Iris pigment epithelial cell (primary cell): ENCODE measurements around the gene DGKB.
"Not testable (repeated sequence)": the region's sequence is repeated elsewhere in the genome, so short reads cannot be mapped to it uniquely, and the experiment has no call there.

Source experiments
- DNase-seq: peaks from one replicate; pipeline ENCODE4 v3.0.0-alpha.2; 2011; ENCODE audit warnings: low read depth

Gene DGKB

DNA sequence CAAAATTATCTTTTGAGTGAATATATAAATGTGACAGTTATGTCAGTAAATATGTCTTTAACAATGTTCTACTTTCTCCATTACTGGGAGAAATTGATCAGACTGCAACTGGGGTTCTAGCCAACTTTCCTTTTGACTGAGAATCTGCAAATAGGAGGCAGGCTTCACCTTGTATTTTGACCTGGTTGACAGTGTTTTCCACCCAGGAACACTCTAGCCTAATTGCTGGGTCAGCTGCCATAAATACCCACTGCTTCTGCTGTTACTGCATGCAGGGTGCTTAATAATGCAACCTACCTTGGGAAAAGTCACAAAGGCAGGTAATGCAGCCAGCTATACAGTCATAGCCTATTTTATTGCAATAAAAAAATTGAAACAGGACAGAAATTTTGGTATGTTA lies 319.0 kb downstream of the DGKB start:
- DNase-seq: no peak

DNA sequence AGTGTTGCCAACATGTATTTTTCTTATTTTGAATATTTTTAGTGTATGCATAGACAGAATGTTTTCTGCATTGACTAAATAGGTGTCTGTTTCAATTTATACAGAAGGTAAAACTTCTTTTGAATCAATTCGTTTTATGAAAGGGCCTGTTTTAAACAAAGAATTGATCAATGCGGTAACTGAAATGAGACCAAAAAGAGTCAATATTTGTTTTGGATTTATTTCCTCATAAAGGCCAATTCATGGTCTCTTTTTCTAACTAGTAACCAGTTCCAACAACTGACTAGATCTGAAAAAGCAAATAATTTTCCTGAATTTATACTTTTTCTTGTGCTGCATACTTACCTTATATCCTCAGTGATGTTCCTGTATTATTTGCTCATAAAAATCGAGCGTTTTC lies 320.5 kb downstream of the DGKB start:
- no peak for DNase-seq

DNA sequence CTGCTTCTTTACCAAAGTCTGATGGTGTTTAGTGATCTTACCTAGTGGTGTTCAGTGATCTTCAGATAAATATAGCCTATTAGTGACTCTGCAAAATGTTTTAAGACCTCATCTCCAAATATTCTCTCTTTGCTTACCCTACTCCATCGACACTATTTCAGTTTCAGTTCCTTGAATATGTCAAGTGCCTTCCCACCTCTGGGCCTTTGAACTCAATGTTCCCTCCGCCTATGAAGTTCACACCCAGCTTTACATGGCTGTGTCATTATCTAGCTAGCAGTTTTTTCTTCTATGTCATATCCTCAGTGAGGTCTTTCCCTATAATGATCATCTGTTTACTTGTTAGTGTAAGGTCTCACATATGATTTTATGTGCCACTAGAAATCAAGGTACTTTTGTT lies 322.6 kb downstream of the DGKB start:
- no peak for DNase-seq

DNA sequence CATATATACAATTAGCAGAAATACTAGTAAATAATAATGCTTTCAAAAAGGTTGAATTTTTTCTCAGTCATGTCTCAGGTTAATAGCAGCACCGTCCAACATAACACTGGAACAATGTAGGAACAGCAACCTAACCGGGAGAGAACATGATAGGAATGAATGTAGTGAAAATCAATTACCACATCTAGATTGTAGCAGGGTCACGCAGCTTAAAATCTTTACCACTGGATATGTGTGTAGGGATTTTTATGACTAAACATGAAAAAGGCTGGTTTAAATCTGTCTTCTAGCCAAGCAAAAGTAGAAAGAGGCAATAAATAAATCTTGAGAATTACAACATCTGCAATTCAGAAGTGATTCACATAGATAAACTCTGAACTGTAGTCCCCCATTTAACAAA lies 326.0 kb downstream of the DGKB start:
- DNase-seq: no peak

DNA sequence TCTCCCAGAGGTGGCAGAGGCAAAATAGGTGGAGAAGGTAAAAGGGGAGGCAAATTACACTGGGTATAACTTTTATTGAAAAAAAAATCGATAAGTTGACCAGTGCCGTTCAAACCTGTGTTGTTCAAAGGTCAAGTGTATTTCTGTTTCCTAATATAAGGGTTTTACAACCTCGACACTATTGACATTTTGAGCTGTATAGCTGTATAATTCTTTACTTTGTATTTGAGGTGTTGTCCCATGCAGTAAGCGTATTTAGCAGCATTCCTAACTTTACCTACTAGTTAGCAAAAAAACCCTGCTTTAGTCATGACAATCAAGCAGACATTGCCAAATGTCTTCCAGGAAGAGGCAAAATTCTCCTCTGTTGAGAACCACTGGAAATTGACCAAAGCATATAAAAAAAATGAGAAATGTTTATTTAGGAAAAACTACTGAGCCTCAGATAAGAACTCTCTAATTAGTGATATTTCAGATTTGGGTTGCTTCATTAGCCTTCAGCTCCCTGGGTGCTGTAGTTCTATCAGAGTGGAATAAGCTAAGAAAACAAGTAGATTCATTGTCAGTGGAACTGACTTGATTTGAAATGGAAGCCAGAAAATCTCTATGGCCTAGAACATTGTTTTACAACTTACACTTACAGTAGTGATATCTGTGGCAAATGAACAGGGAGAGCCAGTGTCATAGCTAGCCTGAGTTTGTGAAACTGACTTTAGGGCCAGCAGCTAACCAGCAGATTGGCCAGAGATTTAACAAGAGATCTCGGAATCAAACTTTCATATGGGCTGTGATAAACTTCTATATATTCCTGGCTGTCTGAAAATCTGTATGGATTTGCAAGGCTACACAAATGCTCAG lies 331.6 kb downstream of the DGKB start:
- no peak for DNase-seq

DNA sequence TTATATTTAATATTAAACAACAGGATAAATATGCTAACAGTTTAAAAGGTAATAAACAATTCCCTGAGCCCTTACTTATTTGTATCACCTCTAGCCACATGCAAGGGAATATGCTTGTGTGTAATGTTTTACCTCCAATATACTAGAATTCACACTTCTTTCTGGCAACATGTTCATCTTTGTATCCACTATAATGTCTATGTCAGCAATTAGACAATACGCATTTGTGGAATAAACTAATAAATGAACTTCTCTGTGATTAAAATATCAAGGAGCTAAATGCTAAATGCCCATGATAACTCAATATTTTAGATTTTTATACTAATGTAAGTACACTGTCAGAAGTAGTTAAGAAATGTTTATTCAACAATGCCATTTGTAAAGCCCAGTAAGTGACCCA lies 350.5 kb downstream of the DGKB start:
- DNase-seq: no peak

DNA sequence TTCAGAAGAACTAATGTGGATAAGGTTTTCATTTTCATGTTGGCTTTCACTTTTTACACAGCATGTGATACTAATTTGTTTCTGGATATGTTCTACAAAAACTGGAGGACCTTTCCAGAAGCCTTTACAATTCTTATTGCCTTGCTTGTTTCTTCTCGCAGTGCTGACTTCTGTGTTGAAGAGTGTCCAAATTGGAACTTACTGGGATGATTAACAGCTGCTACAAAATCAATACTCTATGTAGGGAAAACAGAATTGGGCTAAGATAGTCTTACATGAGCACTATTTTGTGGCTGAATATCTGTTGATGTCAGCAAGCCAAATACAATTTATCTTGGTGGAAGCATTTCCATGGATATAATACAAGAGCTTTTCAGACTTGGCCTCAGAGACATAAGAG lies 351.2 kb downstream of the DGKB start:
- DNase-seq: no peak

DNA sequence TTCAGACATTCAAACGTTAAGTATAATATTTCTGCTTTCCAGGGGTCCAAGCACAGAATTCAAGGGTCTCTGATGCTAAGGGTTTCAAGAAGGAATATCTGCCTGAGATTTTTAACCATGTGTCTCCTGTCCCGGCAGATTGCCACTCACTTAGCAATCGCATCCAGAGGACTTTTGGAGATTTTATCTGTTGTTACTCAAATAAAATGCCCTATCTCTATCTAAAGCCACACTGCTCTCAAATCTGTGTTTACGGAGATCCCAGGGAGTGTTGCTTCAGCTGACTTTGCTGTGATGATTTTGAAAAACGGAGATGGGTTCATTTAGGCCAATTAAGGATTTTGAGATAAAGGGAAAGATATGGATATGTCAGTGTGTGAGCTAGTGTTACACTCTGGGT lies 359.9 kb downstream of the DGKB start:
- no peak for DNase-seq

DNA sequence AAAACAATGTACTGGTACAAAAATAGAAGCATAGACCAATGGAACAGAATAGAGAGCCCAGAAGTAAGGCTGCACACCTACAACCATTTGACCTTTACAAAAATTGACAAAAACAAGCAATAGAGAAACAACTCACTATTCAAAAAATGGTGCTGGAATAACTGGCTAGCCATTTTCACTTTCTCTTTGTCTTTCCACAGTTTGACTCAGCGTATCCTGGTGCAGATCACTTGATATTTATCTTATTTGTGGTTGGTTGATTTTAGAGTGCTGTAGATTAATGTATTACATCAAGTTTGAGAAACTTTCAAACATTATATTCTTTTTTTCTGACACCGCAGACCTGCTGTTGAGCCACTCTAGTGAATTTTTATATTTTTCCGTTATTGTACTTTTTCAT lies 381.4 kb downstream of the DGKB start:
- DNase-seq: no peak

DNA sequence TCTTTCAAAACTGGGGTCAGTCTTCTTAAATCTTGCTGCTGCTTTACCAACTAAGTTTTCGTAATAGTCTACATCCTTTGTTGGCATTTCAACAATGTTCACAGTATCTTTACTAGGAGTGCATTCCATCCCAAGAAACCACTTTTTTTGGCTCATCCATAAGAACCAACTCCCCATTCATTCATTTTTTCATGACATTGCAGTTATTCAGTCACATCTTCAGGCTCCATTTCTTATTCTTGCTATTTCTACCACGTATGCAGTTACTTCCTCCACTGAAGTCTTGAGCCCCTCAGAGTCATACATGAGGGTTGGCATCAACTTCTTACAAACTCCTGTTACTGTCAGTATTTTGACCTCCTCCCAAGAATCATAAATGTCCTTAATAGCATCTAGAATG lies 392.3 kb downstream of the DGKB start:
- DNase-seq: no peak

DNA sequence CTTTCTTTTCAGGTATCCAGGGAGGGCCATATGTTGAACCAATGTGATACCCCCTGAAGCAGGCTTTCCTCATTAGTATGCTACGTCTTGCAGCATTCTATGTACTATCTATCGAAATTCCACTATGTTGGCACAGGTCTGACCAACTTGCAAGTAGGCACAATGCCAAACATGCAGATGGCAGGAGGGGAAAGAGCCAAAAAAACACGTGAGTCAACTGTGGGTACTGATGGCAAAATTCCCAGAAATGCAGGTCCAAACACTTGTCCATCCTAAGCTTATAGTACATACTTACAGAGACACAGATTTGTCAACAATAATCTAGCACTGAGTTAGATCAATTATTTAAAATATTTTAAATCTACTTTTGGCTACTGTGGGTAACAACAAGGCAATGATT lies 394.9 kb downstream of the DGKB start:
- DNase-seq: peak; percentile 0

DNA sequence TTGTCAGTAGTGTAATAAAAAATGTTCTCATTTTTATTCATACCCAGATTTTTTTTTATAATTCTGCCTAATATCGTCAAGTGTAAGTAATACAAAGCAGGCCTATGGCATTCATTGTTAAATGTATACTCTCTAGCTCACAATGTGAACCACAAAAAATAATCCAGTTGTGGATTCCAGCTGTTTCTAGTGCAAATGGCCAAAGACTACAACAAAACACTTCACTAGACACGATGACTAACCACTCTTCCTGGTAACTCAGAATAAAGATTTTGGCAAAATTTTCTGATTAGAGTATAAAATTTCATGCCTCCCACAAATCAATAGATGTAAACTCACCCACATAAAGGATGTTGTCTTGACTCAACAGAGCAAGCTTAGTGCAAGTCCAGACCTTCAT lies 396.6 kb downstream of the DGKB start:
- no peak for DNase-seq

DNA sequence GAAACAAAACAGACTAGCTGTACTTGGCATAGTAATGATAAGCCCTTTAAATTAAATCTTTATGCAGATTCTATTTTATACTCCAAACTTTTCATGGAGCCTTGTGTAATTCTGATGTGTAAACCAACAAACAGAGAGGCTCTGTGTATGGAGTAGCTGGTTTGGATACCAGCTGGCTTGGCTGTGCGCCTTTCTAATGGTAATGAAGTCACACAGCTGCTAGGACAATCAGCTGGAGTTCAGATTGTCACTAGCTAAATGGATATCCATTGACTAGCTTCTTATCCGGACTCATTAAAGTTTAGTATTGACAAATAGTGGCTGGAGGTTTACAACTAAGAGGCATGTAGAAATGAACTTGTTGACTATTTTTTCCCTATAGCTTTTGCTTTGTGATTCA lies 398.4 kb downstream of the DGKB start:
- no peak for DNase-seq

DNA sequence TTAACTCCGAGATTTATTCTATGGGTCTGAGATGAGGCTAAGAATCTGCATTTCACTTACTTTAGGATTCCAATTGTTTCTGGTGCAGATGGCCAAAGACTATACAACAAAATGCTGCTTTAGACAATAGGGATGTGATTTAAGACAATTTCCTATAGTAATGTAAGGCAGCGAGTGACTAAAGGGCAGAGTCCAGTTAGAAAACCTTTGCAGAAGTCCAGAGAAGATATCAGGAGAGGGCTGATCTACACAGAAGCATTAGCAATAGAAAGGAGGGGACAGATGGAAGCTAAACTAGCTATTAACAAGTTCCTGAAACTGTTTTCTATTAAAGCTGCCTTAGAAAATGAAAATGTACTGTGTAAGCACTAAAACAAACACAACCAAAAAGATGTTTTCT lies 398.9 kb downstream of the DGKB start:
- no peak for DNase-seq

DNA sequence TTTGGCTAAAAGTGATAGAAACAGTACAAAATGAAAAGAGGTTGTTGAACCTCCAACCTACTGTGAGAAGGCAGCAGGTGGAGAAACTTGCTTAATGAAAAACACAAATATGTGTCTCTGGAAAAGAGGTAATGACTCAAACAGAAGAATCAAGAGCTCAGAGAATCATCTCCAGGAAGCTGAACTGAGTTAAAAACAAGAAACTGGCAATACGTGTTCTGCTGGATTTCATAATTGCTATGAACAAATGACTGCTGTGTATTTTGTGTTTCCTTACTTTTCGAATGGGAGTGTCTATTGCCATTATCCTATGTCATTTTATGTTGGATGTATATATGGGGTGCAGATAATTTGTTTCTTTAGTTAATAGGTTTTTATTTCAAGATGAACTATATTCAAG lies 401.1 kb downstream of the DGKB start:
- no peak for DNase-seq

DNA sequence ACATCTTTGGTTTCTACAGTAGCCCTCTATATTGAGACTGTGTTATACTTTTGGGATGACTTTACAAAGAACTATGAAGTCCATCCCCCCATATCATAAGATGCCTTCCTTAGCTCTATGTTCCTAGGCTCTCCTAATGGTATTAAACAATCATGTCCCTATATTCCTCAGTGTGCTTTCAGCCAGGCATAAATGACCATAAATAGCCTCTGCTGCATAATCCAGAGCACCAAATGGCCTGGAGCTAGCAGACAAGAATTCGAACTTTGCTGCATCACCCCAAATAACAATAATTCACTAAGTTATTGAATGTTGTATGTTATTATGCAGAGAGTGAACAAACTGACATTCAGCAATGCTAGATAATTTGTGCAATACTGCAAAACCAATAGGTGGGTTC lies 405.2 kb downstream of the DGKB start:
- DNase-seq: no peak

DNA sequence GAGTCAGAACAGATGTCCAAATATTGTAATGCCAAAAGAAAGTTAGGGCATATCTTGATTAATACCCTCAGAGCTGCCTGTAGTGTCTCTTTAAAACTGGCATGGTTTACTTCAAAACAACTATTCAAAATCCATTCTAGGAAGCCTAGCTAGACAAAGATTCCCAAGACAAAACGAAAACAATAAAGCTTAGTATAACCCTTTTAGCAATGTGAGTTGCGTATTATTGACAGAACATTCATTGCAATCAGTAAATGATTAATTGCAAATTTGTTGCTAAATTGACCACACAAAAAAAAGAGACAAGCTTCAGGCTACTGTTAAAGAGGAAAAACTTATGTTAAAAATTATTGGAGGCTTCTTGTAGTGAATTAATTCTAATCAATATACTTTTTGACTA lies 406.9 kb downstream of the DGKB start:
- no peak for DNase-seq

DNA sequence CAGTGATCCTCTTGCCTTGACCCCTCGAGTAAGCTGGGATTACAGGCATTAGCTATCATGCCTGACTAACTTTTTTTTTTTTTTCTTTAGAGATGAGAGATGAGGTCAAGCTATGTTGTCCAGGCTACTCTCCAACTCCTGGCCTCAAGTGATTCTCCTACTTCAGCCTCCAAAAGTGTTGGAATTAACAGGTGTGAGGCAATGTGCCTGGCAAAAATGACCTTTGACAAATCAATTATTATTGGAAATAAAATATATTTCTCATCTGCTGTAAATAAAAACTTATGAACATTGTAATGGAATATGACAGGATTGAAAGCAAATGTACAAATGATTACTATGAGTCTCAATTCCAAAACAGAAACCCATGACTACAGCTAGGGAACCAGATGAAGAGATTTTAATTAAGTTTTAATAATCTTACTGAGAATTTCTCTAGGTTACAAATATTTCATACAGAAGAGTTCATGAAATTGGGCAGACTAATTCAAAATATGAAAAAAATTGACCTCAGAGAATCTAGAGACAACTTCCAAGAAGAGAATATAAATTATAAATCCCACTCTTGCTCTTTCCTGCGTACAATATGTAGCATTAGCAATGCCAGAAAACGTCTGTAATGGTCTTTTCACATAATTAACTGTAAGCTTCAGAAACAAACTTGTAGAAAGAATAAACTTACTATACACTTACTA lies 414.7 kb downstream of the DGKB start:
- DNase-seq: no peak

DNA sequence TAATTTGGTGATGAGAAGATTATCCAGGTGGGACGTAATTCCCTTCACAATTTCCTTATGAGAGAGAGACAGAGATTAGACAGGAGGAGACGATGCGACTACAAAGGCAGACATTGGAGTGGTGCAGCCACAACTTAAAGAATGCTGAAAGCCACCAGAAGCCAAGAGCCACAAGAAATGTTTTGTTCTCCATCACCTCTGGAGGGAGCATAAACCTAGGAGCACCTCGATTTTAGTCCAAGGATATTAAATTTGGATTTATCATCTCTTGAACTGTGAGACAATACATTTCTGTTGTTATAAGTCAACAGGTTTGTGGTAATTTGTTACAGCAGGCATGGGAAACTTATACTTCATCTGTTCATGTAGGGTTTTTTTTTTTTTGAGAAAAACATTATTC lies 418.9 kb downstream of the DGKB start:
- no peak for DNase-seq

DNA sequence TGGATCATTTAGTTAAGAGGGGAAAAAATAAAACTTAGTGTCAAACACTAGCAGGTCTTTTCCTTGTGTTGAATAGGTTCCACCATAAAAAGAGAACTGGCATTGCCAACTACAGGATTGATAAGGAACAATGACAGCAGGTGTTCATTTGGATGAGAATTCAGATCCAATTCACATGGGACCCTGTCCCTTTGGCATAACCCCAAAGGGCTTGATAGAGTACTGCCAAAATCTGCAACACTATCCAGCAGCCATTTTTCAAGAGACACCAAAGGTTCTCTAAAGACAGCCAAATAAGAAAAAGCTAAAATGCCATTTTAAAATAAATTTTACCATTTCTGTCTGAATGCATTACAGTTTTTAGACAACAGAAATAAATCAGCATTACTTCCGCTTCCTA lies 422.3 kb downstream of the DGKB start:
- DNase-seq: no peak

DNA sequence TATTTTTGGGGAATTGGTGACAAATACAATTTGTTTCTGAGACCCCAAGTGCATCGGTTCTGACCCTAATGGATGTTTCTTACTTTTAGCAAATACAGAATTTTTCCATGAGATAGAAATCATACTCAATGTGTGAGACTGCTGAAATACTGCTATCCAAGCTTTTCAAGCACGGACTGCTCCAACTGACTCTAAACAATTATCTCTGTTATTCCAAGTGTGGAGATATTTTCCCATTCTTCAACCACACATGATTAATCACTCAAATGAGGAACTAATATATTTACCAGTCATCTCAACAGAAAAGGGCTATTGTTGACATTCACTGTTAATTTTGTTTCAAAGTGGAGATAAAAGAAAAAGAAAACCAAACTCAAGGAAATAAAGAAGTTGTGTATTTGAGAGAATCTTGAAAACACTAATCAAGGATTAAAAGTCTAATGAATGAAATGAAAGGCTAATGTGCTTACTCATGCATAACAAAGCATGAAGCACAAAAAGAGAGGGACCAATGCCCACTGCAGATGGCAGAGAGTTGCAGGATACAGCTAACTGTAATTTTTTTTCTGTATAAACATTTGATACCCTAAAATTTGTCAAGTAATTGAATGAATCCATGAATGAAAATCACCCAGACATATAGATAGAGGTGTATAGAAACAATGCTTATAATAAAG lies 423.6 kb downstream of the DGKB start:
- no peak for DNase-seq

DNA sequence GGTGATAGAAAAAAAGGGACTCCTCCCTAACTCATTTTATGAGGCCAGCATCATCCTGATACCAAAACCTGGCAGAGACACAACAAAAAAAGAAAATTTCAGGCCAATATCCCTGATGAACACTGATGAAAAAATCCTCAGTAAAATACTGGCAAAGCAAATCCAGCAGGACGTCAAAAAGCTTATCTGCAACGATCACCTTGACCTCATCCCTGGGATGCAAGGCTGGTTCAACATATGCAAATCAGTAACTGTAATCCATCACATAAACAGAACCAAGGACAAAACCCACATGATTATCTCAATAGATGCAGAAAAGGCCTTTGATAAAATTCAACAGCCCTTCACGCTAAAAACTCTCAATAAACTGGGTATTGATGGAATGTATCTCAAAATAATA lies 440.8 kb downstream of the DGKB start:
- not testable (repeated sequence) for DNase-seq

DNA sequence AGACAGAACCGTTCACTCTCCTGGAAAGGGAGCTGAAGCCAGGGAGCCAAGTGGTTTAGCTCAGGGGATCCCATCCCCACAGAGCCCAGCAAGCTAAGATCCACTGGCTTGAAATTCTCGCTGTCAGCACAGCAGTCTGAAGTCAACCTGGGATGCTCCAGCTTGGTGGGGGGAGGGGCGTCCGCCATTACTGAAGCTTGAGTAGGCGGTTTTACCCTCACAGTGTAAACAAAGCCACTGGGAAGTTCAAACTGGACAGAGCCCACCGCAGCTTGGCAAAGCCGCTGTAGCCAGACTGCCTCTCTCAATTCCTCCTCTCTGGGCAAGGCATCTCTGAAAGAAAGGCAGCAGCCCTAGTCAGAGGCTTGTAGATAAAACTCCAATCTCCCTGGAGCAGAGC lies 443.7 kb downstream of the DGKB start:
- not testable (repeated sequence) for DNase-seq
